Stimulated activated CD4-positive, alpha-beta T cell treated with anti-CD3 and anti-CD28 coated beads, Interleukin-4, amount 100 ng/mL, for 4 hours (primary cell): ENCODE results near the gene AGBL1.

Experiments used
- DNase-seq, 2 experiments: peaks; one replicate each; pipeline ENCODE4 v3.0.0-alpha.2; 2020

AGBL1 gene

DNA sequence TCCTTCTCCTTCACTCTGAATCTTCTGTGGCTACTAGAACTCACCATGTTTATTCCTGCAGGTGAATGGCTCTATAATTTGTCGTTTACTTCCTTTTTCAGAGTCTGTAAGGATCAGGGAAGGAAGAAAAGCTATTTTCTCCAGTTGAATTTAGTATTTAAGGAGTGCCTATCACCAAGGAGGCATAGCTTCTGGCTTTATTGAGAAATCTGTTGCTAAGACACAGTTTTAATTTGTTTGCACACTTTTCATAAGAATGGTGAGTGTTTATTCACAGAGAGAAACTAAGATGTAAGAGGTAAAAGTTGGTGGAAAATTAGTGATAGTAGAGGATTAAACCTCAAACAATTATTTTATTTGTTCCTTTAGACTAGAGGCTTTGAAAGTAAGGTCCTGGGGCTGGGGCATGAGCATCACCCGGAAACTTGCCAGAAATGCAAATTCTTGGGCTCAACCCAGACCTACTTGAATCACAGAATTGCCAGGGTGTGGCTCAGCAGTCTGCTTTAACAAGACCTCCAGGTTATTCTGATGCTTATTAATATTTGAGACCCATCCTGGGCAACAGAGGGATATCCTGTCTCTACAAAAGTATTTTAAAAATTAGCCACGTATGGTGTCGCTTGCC lies 461.3 kb downstream of the AGBL1 start:
- no peak for DNase-seq

DNA sequence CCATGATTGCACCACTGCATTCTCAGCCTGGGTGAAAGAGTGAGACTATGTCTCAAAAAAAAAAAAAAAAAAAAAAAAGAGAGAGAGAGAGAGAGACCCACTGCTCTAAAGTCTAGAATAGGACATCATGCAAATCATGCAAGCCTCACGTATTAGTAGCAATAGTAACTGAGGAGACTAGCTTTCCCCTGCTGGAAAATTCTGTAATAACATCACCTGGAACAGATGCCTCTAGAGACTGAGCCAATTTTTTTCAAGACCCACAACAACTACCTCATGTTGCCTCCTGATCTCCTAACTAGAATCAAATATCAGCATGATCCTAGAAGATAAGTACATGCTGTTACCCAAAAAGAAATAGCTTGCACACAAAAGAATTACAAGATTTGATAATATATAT lies 461.9 kb downstream of the AGBL1 start:
- DNase-seq = no peak

DNA sequence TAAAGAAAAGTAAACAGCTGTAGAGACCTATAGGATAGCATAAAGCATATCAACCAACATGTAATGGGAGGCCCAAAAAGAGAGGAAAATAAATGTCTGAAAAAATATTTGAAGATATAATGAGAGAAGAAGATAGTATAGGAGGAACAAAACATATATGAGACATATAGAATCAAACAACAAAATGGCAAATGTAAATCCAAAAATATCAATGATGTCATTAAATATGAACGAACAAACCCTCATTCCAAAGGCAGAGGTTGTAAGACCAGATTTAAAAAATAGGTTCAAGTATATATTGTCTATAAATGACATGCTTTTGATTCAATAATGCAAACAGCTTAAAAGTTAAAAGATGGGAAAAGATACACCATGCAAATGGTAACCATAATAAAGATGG lies 470.4 kb downstream of the AGBL1 start:
- DNase-seq = no peak

- no peak for DNase-seq
These were observed 473.4 kb downstream of the AGBL1 start for GRCh38 chr15:86553108-86553507.

- no peak for DNase-seq
These were observed 475.4 kb downstream of the AGBL1 start for GRCh38 chr15:86555098-86555497.

GRCh38 chr15:86555939-86556338 lies 476.3 kb downstream of the AGBL1 start:
- no peak for DNase-seq

GRCh38 chr15:86556396-86557017 lies 476.8 kb downstream of the AGBL1 start:
- no peak for DNase-seq

DNA sequence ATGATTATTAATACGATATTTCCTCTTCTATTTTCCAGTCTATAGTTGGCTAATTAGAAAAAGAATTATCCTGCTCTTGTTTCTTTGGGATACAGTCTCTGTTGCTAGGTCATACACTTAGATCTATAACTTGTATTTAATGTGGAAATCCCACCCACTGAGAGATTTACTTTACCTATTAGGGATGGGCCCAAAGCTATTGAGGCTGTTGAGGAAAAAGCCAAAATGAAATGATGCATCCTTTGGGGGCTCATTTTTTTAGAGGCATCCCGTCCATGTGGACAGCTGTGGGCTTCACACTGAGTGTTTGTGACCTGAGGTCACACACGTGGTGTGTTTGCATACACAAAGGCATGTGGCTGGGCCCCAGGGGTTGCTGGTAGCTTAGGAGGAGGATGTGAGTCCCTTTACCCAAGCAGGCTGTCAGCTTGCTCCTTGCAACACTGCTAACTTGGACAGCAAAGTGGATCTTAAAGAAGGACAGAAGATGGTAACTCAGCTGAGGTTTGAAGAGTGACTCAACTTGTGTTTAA lies 477.4 kb downstream of the AGBL1 start:
- no peak for DNase-seq

- DNase-seq = no peak
These were observed 478.6 kb downstream of the AGBL1 start for GRCh38 chr15:86558252-86558651.

- DNase-seq = no peak
These were observed 479.0 kb downstream of the AGBL1 start for GRCh38 chr15:86558686-86559085.

DNA sequence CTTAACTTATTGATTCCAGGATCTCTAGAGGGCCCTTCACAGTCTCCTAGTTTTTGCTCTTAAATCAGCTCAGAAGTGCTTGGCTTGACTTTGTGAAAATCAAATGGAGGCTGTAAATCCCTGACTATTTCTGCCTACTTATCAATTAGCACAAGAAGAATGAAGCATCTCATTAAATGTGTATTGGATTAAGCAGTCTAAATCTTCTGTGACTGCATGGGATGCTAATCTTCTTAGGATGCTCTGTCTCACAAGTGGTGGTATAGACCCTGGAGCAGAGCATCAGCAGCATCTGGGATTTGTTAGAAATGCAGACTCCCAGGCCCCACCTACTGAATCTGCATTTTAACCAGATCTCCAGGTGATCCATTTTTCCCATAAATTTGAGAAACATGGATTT lies 488.7 kb downstream of the AGBL1 start:
- no peak for DNase-seq

DNA sequence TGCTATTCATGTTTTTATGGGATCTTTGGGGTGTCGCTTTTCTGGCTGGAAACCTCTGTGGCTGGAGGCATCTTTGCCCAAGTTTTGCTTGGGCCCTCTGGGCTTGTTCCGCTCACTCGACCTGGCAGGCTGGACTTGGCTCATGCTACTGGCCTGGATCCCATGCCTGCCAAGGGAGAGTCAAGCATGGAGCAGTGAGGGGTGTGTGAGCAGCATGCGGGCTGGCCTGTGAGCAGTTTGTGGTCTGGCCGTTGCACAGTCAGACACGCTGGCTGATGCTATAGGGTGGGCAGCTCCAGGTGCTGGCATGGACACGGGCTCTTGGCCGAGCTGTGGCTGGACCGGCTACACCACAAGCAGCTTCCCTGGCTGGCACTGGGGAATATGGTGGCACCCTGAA lies 491.1 kb downstream of the AGBL1 start:
- DNase-seq = no peak

DNA sequence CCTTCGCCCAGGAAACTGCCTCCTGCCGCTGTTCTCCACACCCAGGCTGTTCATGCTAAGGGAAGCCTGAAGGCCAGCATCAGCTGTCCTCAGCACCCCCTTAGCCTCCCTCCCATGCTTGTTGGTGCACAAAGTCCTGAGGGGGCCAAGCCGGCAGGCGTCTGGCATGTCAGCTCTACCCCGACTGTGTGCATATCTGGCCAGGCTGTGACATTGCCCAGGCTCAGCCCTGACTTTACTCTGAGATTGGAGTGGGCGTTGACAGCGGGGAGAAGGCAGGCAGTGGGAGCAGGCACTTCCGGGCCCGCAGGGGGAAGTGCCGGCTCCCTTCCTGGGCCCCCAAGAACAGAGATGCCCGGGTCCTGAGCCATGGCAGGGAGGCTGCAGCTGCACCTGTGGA lies 492.2 kb downstream of the AGBL1 start:
- DNase-seq = no peak

- DNase-seq = no peak
These were observed 492.7 kb downstream of the AGBL1 start for GRCh38 chr15:86572368-86572841.

DNA sequence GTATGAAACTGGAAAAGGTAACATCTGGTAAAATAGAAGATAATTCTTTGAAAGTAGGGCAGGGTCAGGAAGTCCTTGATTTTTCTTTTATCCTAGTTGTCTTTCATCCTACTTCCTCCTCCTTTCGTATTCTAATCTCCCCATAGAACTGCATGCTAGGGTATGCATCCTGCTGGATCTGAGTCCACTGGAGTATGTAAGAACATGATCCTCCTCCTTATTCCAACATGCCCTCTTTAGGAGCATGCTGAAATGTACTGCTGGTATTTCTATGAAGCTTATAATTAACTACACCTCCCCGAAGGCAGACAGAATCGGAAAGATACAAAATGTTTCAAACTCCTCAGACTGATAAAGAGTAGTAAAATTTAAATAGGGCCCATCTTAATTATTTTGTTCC lies 493.8 kb downstream of the AGBL1 start:
- no peak for DNase-seq

DNA sequence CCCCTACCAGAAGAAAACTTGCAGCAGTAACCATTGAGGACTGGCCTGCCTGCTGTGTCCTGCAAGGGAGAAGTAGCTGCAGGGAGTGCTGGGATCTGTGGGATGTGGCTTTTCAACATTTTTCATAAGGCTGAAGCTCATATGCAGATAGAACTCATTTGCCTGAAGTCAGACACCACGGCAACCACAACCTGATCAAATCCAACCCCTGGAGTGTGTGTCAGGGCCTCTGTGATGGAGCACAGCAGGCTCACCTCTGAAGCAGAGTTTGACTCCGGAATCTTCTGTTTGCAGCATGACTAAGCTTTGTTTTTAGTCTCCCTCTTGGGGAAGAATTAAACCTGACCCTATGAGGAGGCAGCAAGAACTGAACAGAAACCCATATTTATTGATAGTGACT lies 508.7 kb downstream of the AGBL1 start:
- DNase-seq = no peak

DNA sequence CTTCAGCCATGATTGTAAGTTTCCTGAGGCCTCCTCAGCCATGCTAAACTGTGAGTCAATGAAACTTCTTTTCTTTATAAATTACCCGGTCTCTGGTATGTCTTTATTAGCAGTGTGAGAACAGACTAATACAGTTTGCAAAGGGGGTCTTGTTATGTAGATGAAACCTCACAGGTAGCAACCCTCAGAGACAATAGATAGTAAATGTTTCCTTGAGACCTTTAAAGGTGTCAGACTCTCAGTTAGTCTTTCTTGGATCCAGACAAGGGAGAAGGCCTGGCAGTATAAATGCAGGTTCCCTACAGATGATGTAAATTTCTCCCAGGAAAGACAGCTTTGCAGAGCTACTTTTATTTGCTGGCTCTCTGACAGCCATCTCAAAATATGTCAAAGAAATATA lies 510.8 kb downstream of the AGBL1 start:
- no peak for DNase-seq

- DNase-seq = no peak
These were observed 511.5 kb downstream of the AGBL1 start for GRCh38 chr15:86591158-86591557.

- DNase-seq = no peak
These were observed 512.5 kb downstream of the AGBL1 start for GRCh38 chr15:86591994-86592735.

DNA sequence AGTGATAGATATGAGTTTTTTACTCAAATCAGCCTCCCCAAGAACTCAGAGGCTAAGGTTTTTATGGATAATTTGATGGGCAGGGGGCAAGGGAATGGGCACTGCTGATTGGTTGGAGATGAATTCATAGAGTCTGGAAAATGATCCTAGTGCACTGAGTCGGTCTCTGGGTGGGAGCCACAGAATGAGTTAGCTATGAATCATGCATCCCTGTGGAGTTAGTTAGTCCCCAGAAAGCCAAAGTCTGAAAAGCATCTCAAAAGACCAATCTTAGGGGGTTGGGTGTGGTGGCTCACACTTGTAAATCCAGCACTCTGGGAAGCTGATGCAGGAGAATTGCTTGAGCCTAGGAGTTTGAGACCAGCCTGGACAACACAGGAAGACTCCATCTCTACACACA lies 516.1 kb downstream of the AGBL1 start:
- DNase-seq = no peak

GRCh38 chr15:86603466-86603865 lies 523.8 kb downstream of the AGBL1 start:
- DNase-seq = no peak

DNA sequence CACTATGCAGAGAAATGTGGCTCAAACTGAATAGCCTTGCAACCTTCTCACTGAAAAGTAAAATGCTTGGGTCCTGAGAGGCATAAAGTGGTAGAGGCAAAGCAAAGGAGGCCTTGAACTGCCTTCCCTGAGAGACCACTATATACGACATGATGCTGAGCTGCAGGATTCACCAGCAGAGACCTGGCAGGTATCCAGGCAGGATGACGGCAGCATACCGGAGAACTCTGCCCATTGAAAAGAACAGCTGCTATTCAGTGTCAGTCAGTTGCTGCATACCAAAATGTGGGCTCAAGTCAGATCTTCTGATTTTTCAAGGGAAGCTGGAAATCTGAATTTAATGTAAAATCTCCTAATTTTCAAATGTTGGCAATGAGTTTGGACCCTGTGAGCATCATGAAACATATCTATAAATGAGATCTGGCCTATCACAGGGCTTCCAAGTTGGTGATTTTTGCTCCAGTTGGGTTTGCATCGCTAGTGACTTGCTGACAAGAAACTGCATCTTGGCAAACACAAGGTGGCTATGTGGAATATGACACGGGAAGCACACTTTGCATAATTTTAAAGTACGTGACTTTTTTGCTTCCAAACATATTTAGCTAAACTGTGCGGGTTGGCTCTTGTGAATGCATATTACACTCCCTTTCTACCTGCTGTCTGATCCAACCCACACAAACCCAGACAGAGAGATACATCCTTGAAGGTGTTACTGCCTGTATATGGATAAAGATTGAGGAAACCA lies 529.0 kb downstream of the AGBL1 start:
- no peak for DNase-seq

GRCh38 chr15:86609275-86609674 lies 529.6 kb downstream of the AGBL1 start:
- no peak for DNase-seq
